PFSK-1 (cell line): ENCODE measurements around the gene TRAPPC6A.

Experiments used
- FOXP2 ChIP-seq: optimal IDR thresholded peaks from 2 replicates; pipeline ENCODE3; 2011; ENCODE audit warnings: borderline replicate concordance, control low read depth, inconsistent platforms; ENCODE audit not compliant: insufficient read depth; ENCODE audit errors: extremely low read length, extremely low read depth
- POLR2AphosphoS5 ChIP-seq: IDR thresholded peaks from 2 replicates; pipeline ENCODE4 v1.6.1; 2012; ENCODE audit warnings: low read depth, mild to moderate bottlenecking, control low read depth, low read length, moderate library complexity
- SIN3A ChIP-seq: IDR thresholded peaks from 2 replicates; pipeline ENCODE4 v1.6.1; 2012; ENCODE audit warnings: mild to moderate bottlenecking, low read length, moderate library complexity, borderline replicate concordance; ENCODE audit not compliant: insufficient read depth
- TAF1 ChIP-seq: IDR thresholded peaks from 2 replicates; pipeline ENCODE4 v1.6.1; 2012; ENCODE audit warnings: low read length, control low read depth, borderline replicate concordance; ENCODE audit not compliant: insufficient read depth
- TF ChIP-seq, protein P1 (sequence below), 2 experiments: IDR thresholded peaks; 2 replicates each; pipeline versions ENCODE4 v1.6.1 to v1.8.0; 2011 to 2012; ENCODE audit warnings: low read depth in 2 of 2, low read length in 2 of 2, control low read depth in 1 of 2, inconsistent platforms in 1 of 2, mild to moderate bottlenecking in 1 of 2, moderate library complexity in 1 of 2; ENCODE audit not compliant: insufficient read depth in 1 of 2

Gene TRAPPC6A

DNA sequence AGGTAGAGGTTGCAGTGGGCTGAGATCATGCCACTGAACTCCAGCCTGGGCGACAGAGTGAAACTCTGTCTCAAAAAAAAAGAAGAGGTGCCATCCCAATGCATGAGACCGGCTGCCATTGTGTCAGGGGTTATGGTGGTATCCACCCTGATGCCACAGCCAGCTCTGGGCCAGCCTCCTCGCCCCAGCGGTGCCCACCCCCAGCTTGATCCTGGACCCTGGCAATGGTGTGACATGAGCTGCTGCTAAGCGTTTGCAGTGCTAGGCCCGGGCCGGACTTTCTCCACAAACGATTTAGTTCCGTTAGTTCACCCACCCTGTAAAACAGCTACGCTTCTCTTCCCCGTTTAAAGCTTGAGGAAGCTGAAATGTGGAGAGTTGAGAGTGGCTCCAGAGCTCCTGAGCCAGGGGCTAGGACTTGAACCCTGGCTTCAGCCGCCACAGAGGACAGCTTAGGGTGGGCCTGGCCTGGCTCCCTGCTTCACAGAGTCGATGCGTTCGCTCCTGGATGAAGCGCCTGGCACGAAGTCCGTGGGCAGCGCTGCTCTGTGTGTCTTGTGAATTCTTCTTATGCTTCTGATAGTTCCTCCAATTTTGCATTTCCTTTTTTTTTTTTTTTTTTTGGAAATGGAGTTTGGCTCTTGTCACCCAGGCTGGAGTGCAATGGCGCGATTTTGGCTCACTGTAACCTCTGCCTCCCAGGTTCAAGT is 42.7 kb downstream of the TRAPPC6A start:
- TF ChIP-seq FOXP2: no peak
- TF ChIP-seq TAF1: no peak
- no peak for TF ChIP-seq SIN3A
- TF ChIP-seq, protein P1, sequence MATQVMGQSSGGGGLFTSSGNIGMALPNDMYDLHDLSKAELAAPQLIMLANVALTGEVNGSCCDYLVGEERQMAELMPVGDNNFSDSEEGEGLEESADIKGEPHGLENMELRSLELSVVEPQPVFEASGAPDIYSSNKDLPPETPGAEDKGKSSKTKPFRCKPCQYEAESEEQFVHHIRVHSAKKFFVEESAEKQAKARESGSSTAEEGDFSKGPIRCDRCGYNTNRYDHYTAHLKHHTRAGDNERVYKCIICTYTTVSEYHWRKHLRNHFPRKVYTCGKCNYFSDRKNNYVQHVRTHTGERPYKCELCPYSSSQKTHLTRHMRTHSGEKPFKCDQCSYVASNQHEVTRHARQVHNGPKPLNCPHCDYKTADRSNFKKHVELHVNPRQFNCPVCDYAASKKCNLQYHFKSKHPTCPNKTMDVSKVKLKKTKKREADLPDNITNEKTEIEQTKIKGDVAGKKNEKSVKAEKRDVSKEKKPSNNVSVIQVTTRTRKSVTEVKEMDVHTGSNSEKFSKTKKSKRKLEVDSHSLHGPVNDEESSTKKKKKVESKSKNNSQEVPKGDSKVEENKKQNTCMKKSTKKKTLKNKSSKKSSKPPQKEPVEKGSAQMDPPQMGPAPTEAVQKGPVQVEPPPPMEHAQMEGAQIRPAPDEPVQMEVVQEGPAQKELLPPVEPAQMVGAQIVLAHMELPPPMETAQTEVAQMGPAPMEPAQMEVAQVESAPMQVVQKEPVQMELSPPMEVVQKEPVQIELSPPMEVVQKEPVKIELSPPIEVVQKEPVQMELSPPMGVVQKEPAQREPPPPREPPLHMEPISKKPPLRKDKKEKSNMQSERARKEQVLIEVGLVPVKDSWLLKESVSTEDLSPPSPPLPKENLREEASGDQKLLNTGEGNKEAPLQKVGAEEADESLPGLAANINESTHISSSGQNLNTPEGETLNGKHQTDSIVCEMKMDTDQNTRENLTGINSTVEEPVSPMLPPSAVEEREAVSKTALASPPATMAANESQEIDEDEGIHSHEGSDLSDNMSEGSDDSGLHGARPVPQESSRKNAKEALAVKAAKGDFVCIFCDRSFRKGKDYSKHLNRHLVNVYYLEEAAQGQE (IDR thresholded peaks at IDR 0.05; ENCODE audit: insufficient read depth in 1 of 2, low read depth in 2 of 2, low read length in 2 of 2): no peak
- TF ChIP-seq POLR2AphosphoS5: no peak

DNA sequence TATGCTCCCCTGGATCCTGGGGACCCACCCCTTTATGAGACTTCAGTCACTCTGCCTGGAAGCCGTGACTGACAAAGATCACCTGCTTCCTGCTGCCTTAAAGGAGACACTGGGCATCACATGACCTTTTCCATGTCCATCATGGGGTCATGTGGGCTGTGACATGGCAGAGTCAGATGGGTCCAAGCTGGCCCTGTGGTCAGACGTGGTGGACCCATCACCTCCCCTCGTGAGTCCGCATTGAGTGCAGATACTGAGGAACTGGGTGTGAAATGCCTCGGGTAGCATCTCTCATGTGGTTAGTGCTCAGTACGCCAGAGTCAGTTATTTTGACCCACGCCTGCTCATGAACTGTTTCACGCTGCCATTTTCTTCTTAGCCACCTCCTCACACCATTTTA is 44.4 kb downstream of the TRAPPC6A start:
- TF ChIP-seq, protein P1 (IDR thresholded peaks at IDR 0.05; ENCODE audit: insufficient read depth in 1 of 2, low read depth in 2 of 2, low read length in 2 of 2): no peak
- TF ChIP-seq SIN3A (no peak), FOXP2 (no peak), TAF1 (no peak), POLR2AphosphoS5 (no peak)

GRCh38 chr19:45130888-45131615 is 47.0 kb downstream of the TRAPPC6A start:
- TF ChIP-seq SIN3A: no peak
- TF ChIP-seq TAF1: no peak
- no peak for TF ChIP-seq POLR2AphosphoS5
- TF ChIP-seq, protein P1 (IDR thresholded peaks at IDR 0.05; ENCODE audit: insufficient read depth in 1 of 2, low read depth in 2 of 2, low read length in 2 of 2): no peak
- no peak for TF ChIP-seq FOXP2

- TF ChIP-seq, protein P1 (IDR thresholded peaks at IDR 0.05; ENCODE audit: insufficient read depth in 1 of 2, low read depth in 2 of 2, low read length in 2 of 2): no peak
- TF ChIP-seq FOXP2 (no peak), TAF1 (no peak), POLR2AphosphoS5 (no peak), SIN3A (no peak)
Observed at GRCh38 chr19:45130236-45130635, 47.8 kb downstream of the TRAPPC6A start.
